Thyroid gland (tissue), 4 donors: ENCODE results near the gene GLB1L.

Source experiments
- POLR2A ChIP-seq, 2 donors: fragments of 450-650 bp; IDR thresholded peaks; one replicate each; pipeline ENCODE4 v1.6.1; 2017; ENCODE audit warnings: antibody characterized with exemption in 2 of 2, mild to moderate bottlenecking in 2 of 2, moderate library complexity in 1 of 2
- TF ChIP-seq, protein P1 (sequence below), 6 experiments: fragments of 200-600 bp in 3 of 6; fragments of 450-650 bp in 3 of 6; sonication (generic) in 3 of 6; IDR thresholded peaks; one replicate each; pipeline ENCODE4 v1.5.1; 2016 to 2019; ENCODE audit warnings: antibody characterized with exemption in 6 of 6, mild to moderate bottlenecking in 2 of 6, inconsistent platforms in 1 of 6, moderate library complexity in 1 of 6

DNA sequence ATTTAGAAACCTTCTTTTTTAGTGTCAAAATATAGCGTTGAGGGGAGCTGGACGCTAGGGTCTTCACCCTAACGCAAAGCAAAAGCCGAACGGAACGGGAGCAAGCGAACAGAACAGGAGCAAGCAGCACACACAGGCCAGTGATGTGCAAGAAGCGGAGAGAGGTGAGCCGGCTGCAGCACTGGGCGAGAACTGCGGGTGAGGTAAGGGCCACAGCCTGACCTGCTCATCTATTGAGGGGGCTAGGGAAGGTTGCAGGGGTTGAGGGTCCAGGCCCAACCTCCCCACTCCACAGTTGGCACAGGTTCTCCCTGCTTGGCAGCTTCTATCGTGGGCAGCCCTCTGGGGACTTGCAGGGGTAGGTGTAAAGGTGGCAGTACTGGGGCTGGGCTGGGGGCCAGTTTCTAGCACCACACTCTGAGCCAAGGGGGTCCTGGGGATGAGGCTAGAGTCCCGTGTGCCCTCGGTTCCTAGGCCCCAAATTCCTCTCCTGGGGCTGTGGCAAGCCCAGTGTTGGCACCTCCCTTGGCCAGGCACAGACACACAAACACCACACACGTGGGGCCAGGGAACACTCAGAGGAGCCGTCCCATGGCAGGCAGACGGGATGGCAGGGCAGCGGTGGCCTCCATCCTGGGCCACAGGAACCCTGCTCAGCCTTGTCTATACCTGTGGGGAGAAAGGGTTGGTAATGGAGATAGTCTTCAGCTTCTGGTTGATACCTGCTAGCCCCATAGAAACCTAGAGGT, 25.3 kb downstream of the GLB1L start:
- TF ChIP-seq, protein P1, sequence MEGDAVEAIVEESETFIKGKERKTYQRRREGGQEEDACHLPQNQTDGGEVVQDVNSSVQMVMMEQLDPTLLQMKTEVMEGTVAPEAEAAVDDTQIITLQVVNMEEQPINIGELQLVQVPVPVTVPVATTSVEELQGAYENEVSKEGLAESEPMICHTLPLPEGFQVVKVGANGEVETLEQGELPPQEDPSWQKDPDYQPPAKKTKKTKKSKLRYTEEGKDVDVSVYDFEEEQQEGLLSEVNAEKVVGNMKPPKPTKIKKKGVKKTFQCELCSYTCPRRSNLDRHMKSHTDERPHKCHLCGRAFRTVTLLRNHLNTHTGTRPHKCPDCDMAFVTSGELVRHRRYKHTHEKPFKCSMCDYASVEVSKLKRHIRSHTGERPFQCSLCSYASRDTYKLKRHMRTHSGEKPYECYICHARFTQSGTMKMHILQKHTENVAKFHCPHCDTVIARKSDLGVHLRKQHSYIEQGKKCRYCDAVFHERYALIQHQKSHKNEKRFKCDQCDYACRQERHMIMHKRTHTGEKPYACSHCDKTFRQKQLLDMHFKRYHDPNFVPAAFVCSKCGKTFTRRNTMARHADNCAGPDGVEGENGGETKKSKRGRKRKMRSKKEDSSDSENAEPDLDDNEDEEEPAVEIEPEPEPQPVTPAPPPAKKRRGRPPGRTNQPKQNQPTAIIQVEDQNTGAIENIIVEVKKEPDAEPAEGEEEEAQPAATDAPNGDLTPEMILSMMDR (IDR thresholded peaks at IDR 0.05), result no peak
- TF ChIP-seq POLR2A (IDR thresholded peaks at IDR 0.05), result no peak
